UCSD-AML1 (cell line): Measurements from ENCODE around the gene GPR31.

Experiments used
- DNase-seq: peaks from one replicate; lab custom pipeline; 2025; ENCODE audit not compliant: unreplicated experiment; lab: John Stamatoyannopoulos, UW

Gene GPR31

DNA sequence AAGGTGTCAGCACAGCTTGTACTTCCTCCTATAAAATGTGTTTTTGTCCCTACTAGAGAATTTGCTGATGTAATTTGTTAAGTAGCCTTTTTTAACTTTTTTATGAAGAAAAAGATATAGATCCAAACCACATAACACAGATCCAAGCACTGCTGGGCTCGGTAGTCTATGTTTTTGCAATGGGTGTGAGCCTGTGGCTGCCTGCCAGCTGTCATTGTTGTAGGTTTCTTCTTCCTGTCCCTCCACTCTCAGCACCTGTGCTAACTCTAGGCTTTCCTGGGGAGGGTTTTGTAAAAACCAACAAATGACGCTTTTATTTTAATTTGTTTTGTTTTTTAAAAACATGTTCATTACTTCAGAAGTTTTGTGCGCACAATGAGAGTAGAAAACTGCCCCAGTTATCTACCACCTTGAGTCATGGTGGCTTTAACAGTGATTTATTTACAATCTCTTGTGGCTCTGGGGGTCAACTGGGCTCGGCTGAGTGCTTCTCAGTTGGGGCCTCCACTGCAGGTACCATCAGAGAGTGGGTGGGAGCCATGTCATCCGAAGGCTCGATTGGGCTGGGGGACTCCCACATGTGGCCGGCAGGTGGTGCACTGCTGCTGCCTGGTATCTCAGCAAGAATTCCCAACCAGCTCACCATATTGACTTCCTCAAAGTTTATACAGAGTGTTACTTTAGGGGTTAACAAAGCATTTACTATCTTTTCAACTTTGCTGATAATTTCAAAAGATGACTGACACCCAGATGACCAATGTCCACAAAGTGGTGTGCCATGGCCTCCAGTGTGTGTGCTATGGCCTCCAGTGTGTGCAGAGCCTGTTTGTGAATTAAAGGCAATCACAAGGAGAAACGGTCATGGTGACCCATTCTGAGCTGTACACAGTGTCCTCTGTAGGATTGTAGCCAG, 37.9 kb downstream of the GPR31 start:
- no peak for DNase-seq

DNA sequence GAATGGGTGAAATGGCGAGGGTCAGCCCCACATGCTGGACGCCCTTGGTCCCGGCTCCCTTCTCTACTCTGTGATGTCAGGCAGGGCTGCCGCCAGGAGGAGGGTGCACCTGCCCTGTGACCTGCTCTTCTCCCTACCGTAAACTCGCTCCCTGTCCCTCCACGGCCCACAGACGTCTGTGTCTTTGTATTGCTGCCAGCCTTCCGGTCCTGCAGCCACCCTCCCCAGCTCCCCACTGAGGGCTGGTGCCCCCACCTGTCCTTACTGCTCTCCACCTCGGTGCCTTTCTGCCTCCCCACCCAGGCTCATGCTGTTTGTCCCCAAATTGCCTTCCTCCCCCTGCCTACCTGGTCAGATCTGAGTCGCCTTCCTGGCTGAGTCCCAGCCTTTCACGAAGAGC, 38.9 kb downstream of the GPR31 start:
- no peak for DNase-seq

DNA sequence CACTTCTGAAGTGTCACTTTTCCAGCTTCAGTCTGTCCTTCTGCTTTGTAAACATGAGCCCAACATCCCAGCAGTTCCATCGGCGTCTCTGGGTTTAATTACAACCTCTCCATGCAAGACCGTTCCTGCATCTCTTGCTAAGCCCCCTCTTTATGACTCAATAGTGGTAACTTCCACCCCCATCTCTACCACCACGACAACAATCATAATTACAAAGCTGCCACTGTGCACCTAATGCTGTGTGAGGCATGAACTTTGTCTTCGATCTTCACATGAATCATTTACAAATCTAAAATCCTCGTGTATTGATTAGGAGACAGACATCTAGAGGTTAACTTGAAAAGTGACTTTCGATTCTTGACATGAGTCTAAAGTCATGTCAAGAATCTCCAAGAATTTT, 39.8 kb downstream of the GPR31 start:
- DNase-seq, result no peak

DNA sequence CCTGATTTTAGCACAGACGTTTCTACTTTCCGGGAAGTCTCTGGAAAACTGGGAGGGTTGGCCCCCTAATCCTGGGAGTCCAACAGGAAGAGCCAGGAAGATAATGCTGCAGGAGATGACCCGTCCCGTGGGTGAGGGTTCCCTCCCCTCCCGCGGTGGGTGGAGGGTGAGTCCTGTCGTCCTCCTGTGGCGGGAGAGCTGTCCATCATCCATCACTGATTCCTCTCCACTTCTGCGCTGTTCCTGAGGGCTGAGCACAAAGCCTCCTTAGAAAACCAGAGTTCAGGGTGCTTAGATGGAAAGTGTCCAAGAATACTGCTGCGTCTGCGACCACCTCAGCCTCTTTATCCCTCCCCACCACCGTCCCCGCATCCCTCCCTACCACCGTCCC, 40.9 kb downstream of the GPR31 start:
- no peak for DNase-seq

DNA sequence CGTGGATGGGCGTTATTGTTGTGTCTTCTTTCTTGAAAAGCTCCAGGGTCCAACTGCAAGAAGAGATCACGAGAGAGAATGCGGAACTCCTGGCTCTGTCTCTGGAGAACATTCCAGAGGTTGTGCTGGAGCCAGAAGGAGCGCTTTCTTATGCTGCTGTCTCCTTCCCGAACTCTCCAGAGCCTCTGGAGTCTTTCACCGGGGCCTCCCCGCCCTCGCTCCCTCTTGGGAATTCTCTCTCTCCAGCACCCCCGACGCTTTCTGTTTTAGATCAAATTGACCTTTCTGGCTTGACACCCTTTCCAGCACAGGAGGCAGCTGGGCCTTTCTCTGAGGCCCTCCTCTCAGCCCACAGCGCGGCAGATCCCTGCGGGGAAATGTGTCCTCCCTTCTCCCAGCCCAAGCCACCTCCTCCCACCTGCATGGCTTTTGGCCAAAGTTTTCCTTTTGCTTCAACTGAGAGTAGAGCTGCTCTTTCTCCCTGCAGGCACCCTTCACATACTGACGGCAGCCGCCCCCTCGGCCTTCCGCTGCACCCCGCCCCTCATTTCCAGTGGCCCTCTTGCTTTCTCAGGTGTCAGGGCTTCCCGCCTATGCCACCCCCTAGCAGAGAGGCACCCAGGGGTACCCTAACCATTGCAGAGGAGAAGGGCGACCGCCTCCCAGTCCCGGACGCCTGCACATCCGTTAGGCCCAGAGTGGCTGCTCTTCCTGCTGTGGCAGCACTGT, 41.5 kb downstream of the GPR31 start:
- no peak for DNase-seq

DNA sequence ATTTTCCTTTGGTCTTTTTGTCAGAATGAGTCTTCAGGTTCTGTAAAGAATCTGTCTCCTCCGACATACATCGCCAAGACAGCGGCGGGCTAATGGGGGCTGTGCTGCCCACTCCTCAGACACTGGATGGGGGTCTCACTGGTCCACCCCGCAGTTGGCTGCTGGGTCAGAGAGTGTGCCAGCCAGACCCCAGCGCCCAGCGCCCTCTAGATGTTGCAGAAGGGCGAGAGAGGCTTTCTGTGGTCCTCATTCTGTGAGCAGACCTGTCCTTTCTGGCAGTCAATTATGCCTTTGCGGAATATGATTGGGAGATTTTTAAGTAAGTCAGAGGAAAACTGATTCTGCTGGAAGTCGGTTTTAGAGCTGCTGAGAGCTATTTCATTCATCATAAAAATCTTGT, 42.7 kb downstream of the GPR31 start:
- no peak for DNase-seq

DNA sequence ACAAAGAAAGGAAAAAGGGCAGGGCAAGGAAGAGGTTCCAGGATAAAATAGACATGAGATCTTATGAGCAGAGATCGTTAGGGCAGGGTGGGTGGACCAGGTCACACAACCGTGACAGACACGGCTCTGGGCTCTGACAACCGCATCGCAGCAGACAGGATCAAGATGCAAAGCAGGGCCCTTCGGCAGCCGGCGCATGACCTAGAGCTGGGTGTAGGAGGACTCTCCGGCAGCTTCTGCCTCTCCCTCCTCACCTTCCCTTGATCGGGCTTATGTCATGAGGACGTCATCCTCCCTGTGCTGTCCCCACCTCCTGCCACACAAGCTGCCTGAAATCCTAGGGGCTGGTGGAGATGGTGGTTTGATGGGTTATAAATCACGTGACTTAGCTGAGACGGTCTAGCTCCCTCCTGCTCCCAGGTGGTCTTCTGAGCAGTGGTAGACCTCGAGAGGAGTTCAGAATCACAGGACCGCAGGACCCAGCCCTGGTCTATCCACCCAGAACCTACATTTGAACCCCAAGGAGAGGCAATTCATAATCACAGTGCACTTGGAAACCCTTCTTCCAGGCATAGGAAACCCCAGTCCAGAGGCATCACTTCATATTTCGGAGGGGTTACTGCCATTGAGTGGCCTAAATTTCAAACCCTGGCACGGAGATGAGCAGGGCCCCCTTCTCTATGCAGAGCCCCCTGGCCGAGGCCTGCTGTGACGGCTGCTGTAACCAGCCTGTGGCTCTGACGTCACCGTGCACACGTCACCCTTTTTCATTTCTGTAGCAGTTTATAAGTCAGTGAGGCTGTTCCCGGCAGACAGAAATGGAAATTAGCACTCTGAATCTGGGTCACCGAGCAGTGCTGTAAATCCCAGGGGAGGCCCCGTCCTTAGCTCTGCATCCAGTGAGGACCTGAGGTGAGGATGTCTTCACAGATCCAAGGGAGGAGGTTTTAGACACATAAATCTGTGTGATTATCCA, 43.6 kb downstream of the GPR31 start:
- no peak for DNase-seq

DNA sequence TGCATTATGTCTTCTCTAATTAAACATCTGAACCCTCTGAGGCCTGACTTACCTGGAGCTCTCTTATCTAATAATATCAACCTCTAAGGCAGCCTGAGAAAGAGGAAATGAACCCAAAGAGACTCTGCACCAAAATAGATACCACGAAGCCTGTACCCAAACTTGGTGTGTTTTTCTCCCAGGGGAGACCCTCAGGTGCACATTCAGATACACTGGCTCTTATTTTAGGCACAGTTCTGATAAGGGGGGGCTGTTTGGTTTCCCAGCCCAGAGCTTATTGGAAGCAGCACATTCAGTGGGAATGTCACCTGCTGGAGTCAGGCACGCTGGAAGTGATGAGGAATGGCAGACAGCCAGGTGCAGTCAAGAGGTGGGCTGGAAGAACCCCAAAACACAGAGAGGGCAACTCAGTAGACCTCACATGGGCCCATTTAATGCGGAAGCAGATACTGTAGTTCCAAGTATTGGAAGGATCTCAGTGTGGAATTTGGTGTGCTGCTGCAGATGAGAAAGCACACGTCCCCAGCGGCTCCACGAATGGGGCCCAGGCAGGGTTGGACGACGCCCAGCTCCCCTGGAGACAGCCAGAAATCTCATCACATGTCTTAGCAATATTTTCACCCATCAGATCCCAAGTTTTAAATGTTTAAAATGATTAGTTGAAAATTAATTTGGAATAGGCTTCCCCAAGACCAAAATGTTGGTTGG, 44.6 kb downstream of the GPR31 start:
- DNase-seq, result no peak

DNA sequence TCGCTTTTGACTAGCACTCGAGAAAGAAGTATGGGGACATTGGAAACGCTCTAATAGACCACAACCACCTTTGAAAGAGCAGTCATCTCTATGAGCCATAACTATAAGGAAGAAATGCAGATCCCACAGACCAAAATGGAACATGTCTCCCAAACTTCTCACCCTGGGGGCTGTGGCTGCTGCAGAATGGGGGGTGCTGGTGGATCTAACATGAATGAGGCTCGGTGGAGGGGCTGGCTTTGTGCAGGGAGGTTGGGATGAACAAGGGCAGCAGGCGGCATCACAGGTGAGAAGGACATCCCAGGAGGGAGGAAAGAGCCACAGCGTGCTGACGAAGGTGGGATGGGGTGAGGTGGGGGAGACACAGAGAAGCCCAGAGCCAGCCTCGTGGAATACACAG, 45.4 kb downstream of the GPR31 start:
- no peak for DNase-seq

DNA sequence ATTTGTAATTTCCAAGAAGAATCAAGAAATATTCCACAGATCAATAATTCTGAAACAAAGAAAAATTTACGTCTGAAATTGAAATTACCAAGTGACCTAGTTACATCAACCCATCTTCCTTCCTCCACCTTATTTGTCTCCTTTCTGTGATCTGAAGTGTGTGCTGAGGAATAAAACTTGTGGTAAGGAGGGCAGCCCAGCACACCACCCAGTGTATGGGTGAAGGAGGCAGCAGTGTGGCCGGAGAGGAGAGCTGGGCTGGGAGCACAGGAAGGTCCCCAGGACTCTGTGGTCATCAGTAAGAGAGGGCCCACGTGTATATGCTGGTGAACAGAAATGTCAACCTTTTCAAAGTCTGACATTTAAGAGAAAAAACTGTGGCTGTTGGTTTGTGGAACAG, 46.2 kb downstream of the GPR31 start:
- no peak for DNase-seq

DNA sequence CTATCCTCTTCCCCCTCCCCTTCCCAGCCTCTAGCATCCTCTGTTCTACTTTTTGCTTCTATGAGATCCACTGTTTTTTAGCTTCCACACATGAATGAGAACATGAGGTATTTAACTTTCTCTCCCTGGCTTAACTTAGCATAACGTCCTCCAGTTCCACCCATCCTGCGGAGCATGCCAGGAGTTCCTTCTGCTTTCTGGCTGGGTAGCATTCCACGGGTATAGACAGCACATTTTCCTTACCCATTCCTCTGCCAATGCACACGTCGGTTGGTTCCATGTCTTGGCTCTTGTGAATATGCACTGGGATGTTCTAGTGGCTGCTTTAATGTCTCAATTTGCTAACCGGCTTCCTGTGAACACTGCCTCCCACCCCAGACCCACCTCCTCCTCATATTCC, 48.1 kb downstream of the GPR31 start:
- no peak for DNase-seq

DNA sequence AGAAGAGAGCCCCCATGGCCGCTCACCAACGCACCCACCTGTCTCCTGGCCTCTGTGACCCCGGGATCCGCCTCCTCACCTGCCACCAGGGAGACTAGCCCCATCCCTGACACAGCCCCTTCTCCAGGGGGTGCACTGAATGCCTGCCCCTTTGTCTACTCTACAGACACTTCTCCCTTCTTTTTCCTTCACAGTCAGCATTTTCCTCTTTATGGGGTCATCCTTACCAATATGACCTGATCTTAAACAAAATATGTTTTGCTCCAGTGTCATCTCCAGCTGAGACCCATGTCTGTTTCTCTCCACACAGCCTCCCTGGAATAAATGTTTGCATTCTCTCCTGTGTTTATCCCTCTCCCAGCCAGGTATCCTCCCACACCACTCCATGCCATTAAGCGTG, 49.5 kb downstream of the GPR31 start:
- no peak for DNase-seq

DNA sequence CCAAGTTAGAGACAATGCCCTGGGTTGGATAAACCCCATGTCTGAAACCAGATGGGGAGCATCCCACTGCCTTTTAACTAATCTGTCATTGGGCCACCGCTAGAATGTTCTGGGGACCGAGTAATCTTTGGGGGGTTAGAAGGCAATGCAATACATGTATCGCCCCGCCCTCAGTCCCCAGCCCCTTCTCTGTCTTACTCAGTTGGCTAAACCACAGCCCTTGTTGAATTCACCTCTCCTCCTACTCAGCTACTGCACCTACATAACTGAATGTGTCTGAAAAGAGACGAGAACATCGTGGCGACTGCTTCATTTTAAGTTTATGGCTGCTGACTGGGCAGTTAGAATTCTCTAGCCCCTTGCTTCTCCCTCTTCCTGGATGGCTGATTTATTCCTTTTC, 50.0 kb downstream of the GPR31 start:
- DNase-seq, result no peak

DNA sequence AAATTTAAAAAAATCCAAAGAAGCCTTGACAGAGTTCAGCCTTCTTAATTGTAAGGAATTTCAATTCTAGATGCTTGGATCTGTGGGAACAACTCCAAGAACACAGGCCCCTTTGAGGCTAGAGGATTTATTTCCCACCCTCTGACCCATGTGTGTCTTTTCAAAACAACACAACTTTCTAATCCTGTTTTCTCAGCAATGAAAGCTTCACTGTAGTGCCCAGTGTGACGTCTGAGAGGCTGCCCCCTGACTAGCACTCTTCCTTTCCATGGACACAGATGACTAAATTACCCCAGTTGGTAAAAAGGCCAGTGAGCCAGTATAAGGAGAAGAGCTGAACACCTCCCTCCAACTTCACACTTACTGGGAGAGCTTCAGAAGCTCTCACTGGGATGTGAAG, 51.4 kb downstream of the GPR31 start:
- no peak for DNase-seq
